H1 (cell line): Measurements from ENCODE around the gene SV2B. TPM values are rescaled to one million over a fixed set of nuclear protein-coding genes. Genes with fewer than 3 reads are reported as not detected.

ENCODE experiments used
- CTCF ChIA-PET: fragments of 300-600 bp; sonication (Branson Sonifier 250); formaldehyde crosslinking; loops from one replicate; lab custom pipeline; 2021; ENCODE audit not compliant: partially characterized antibody; lab: Charles Lee
- POLR2A ChIA-PET: fragments of 300-600 bp; sonication (Branson Sonifier 250); formaldehyde crosslinking; loops from one replicate; lab custom pipeline; 2021; ENCODE audit warnings: inconsistent platforms; ENCODE audit not compliant: partially characterized antibody; lab: Charles Lee
- DNase-seq, 2 experiments: peaks; one replicate each; pipeline versions ENCODE4 v3.0.0 to v3.0.0-alpha.2; 2010 to 2022; ENCODE audit warnings: low spot score in 2 of 2, low read depth in 1 of 2, mixed read lengths in 1 of 2
- FAIRE-seq: peaks from 2 replicates; lab custom pipeline; 2011; peaks lifted over from hg19 to GRCh38; lab: Jason Lieb, UNC
- H2AFZ ChIP-seq: 2 replicates; pipeline ENCODE4 v1.8.1; 2012; ENCODE audit warnings: low read length, inconsistent platforms
- H2AK5ac ChIP-seq: 2 replicates; pipeline ENCODE4 v1.6.1; 2013; ENCODE audit warnings: low read depth, low read length
- H2BK120ac ChIP-seq: replicated peaks from 2 replicates; pipeline ENCODE3; 2013; ENCODE audit warnings: low read depth, low read length, inconsistent platforms
- H2BK12ac ChIP-seq: 2 replicates; pipeline ENCODE4 v1.6.1; 2013; ENCODE audit warnings: low read depth, low read length
- H2BK15ac ChIP-seq: 2 replicates; pipeline ENCODE4 v1.6.1; 2013; ENCODE audit warnings: low read length
- H2BK20ac ChIP-seq: 2 replicates; pipeline ENCODE4 v1.6.1; 2013; ENCODE audit warnings: low read length
- H2BK5ac ChIP-seq: 2 replicates; pipeline ENCODE4 v1.6.1; 2013; ENCODE audit warnings: low read depth, low read length
- H3K14ac ChIP-seq: 2 replicates; pipeline ENCODE4 v1.6.1; 2013; ENCODE audit warnings: inconsistent platforms; ENCODE audit not compliant: insufficient read length
- H3K18ac ChIP-seq: 2 replicates; pipeline ENCODE4 v1.6.1; 2013; ENCODE audit warnings: low read length; ENCODE audit errors: extremely low read depth
- H3K23ac ChIP-seq: 2 replicates; pipeline ENCODE4 v1.6.1; 2013; ENCODE audit warnings: inconsistent platforms; ENCODE audit not compliant: insufficient read length
- H3K23me2 ChIP-seq: 2 replicates; pipeline ENCODE4 v1.6.1; 2013; ENCODE audit warnings: low read depth, low read length
- H3K27ac ChIP-seq: 2 replicates; pipeline ENCODE4 v1.6.1; 2011; ENCODE audit warnings: low read depth, low read length, inconsistent platforms
- H3K27me3 ChIP-seq, 4 experiments: replicated peaks in 1 of 4; 1 replicate in 1 of 4; 2 replicates in 3 of 4; pipeline versions ENCODE4 v1.6.1 to v1.8.1; 2011 to 2013; ENCODE audit warnings: low read length in 3 of 4, mild to moderate bottlenecking in 3 of 4, inconsistent platforms in 2 of 4, mixed read lengths in 2 of 4, moderate library complexity in 1 of 4; ENCODE audit not compliant: control insufficient read depth in 3 of 4, insufficient read depth in 3 of 4; ENCODE audit errors: extremely low read depth in 1 of 4
- H3K36me3 ChIP-seq, 4 experiments: 2 replicates each; pipeline versions ENCODE4 v1.6.1 to v1.8.1; 2011 to 2013; ENCODE audit warnings: mild to moderate bottlenecking in 4 of 4, low read length in 3 of 4, moderate library complexity in 2 of 4, control low read depth in 1 of 4, inconsistent platforms in 1 of 4; ENCODE audit not compliant: insufficient read depth in 4 of 4, control insufficient read depth in 2 of 4
- H3K4ac ChIP-seq: replicated peaks from 2 replicates; pipeline ENCODE3; 2013; ENCODE audit warnings: low read length, low read depth, mixed read lengths, inconsistent platforms; ENCODE audit not compliant: insufficient read length
- H3K4me1 ChIP-seq, 4 experiments: replicated peaks in 1 of 4; 1 replicate in 1 of 4; 2 replicates in 3 of 4; pipeline versions ENCODE4 v1.6.1 to v1.8.1; 2011 to 2013; ENCODE audit warnings: low read length in 3 of 4, inconsistent platforms in 2 of 4, mixed read lengths in 1 of 4; ENCODE audit not compliant: insufficient read depth in 4 of 4, control insufficient read depth in 3 of 4
- H3K4me2 ChIP-seq, 2 experiments: 2 replicates each; pipeline versions ENCODE4 v1.6.1 to v1.8.1; 2011 to 2013; ENCODE audit warnings: low read depth in 2 of 2, low read length in 2 of 2, control low read depth in 1 of 2, inconsistent platforms in 1 of 2, mild to moderate bottlenecking in 1 of 2; ENCODE audit not compliant: insufficient read depth in 1 of 2
- H3K4me3 ChIP-seq, 4 experiments: fragments of 200-600, 300-600 bp in 1 of 4; sonication (generic), shearing (Covaris generic), sonication (Bioruptor Twin) in 1 of 4; 2 replicates each; pipeline versions ENCODE4 v1.5.1 to v1.8.1; 2011 to 2016; ENCODE audit warnings: low read length in 4 of 4, low read depth in 3 of 4, control low read depth in 2 of 4, inconsistent platforms in 2 of 4, mild to moderate bottlenecking in 2 of 4, mixed read lengths in 1 of 4, moderate library complexity in 1 of 4; ENCODE audit not compliant: insufficient read depth in 2 of 4; ENCODE audit errors: extremely low read depth in 1 of 4
- H3K56ac ChIP-seq: replicated peaks from 2 replicates; pipeline ENCODE3; 2013; ENCODE audit warnings: low read depth, mild to moderate bottlenecking, mixed read lengths, low read length, inconsistent platforms; ENCODE audit not compliant: insufficient read length
- H3K79me1 ChIP-seq: 2 replicates; pipeline ENCODE4 v1.6.1; 2013; ENCODE audit warnings: low read depth, low read length, control low read depth
- H3K79me2 ChIP-seq, 2 experiments: 2 replicates each; pipeline versions ENCODE4 v1.6.1 to v1.8.1; 2012 to 2013; ENCODE audit warnings: low read length in 2 of 2, mild to moderate bottlenecking in 2 of 2, inconsistent platforms in 1 of 2; ENCODE audit not compliant: insufficient read depth in 2 of 2, control insufficient read depth in 1 of 2
- H3K9ac ChIP-seq, 4 experiments: replicated peaks in 1 of 4; 1 replicate in 1 of 4; 2 replicates in 3 of 4; pipeline versions ENCODE4 v1.6.1 to v1.8.1; 2011 to 2013; ENCODE audit warnings: low read depth in 3 of 4, low read length in 3 of 4, control low read depth in 2 of 4, mild to moderate bottlenecking in 2 of 4, moderate library complexity in 2 of 4, inconsistent platforms in 1 of 4; ENCODE audit errors: extremely low read depth in 1 of 4
- H3K9me3 ChIP-seq, 2 experiments: 2 replicates each; pipeline versions ENCODE4 v1.6.1 to v1.8.1; 2012 to 2013; ENCODE audit warnings: mild to moderate bottlenecking in 2 of 2, moderate library complexity in 2 of 2, control low read depth in 1 of 2, inconsistent platforms in 1 of 2, low read depth in 1 of 2, low read length in 1 of 2, mixed read lengths in 1 of 2; ENCODE audit not compliant: insufficient read depth in 2 of 2
- H4K20me1 ChIP-seq, 2 experiments: replicated peaks in 1 of 2; 2 replicates each; pipeline versions ENCODE3 to v1.8.1; 2011 to 2013; ENCODE audit warnings: inconsistent platforms in 2 of 2, low read length in 2 of 2, mild to moderate bottlenecking in 1 of 2; ENCODE audit not compliant: insufficient read depth in 2 of 2, control insufficient read depth in 1 of 2
- H4K5ac ChIP-seq: 2 replicates; pipeline ENCODE4 v1.6.1; 2013; ENCODE audit warnings: low read length, low read depth, mixed read lengths, inconsistent platforms; ENCODE audit not compliant: insufficient read length
- H4K8ac ChIP-seq: 2 replicates; pipeline ENCODE4 v1.8.0; 2013; ENCODE audit warnings: mild to moderate bottlenecking, moderate library complexity, low read length, inconsistent platforms; ENCODE audit not compliant: insufficient read depth; ENCODE audit errors: extremely low read depth
- H4K91ac ChIP-seq: replicated peaks from 2 replicates; pipeline ENCODE3; 2013; ENCODE audit warnings: low read length, mixed read lengths, inconsistent platforms; ENCODE audit not compliant: insufficient read length
- EZH2 ChIP-seq: fragments of 200-600 bp; sonication (generic); IDR thresholded peaks from 2 replicates; pipeline ENCODE4 v1.7.1; 2012; ENCODE audit warnings: low read depth, mild to moderate bottlenecking, moderate library complexity, low read length, inconsistent platforms; ENCODE audit not compliant: severe bottlenecking
- SUZ12 ChIP-seq: fragments of 200-600 bp; sonication (generic); IDR thresholded peaks from 2 replicates; pipeline ENCODE4 v1.6.1; 2012; ENCODE audit warnings: mild to moderate bottlenecking, inconsistent platforms, low read length, moderate library complexity, mixed read lengths
- TBP ChIP-seq: IDR thresholded peaks from 2 replicates; pipeline ENCODE4 v1.6.1; 2011; ENCODE audit warnings: low read depth, low read length, improper control_type of control experiment
- WGBS, 2 experiments: shearing (Covaris generic) in 1 of 2; methylation state at CpG; one replicate each; pipeline versions ENCODE4 v1.1.6 to v1.1.7; 2013 to 2015; ENCODE audit warnings: low lambda C conversion rate in 2 of 2, mixed read lengths in 2 of 2, inconsistent platforms in 1 of 2, low coverage in 1 of 2, missing lambda C conversion rate in 1 of 2; ENCODE audit not compliant: insufficient replicate concordance in 2 of 2, insufficient coverage in 1 of 2, insufficient read length in 1 of 2; ENCODE audit errors: extremely low coverage in 1 of 2, missing lambda C conversion rate in 1 of 2; 5-methylcytosine and 5-hydroxymethylcytosine counted together
- polyA plus RNA-seq, 7 experiments: library from polyadenylated mRNA; depleted of rRNA in 3 of 7; stranded (reverse) in 5 of 7; unstranded in 2 of 7; fragments of >200 nt in 5 of 7; fragments of 200-250 nt in 2 of 7; gene quantifications; 1 replicate in 5 of 7; 2 replicates in 1 of 7; 4 replicates in 1 of 7; pipeline versions ENCODE4 v1.2.1 to v1.2.3, GENCODE V29; 2011 to 2013; ENCODE audit warnings: missing spikeins in 2 of 7, mixed read lengths in 2 of 7
- total RNA-seq: library from RNA; stranded (reverse); fragmentation: NEBNext Ultra II Directional; extraction: Animal tissue kit (Norgen Biotek cat#: 25700); gene quantifications from 2 replicates; pipeline ENCODE4 v1.2.1, GENCODE V29; 2021

The SV2B gene
- total and polyA plus RNA-seq, 2 of the 8 experiments (the other 6 are each of a cell fraction or from before 2014, with no cell fraction given) = 0.09 to 0.20 TPM

DNA sequence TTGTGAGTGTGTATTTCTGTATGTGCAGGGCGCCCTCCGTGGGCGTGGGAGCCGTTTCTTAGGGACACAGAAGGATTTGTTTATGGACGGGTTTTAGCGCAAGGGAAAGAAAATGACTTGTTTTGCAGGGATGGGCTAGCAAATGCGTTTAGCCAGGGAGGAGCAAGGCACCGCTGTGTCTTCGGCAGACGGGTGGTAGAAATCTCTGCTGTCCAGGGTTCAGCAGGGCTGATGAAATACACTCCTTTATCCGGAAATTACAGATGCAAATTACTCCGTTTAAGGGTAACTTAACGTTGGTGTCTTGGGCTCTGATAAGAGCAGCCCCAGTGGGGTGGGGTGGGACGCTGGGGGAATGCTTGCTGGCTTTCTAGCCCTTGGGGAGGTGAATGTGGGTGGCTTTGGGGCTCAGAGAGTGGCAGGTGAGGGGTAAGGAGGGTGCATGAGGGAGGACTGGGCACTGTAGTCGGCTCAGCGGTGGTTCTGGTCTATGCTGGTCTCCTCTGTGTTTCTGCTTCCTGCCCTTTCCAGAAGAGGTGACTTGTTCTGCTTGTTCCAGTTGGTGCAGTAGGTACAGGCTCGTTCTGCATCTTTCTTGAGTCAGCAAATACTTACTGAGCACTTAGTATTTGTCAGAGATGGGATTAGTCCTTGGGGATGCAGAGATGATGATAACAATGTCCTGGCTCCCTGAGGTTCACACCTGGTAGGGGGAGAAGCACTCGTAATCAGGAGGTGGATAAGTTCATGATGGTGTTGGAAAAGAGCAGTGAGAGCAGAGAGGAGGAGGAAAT lies 954 bp downstream of the SV2B start:
- 0 out of 2 replicates have a peak overlapping the region, but pooled peaks have one; percentile 2 for H2AK5ac ChIP-seq
- H4K8ac ChIP-seq = no peak overlapping the region
- H2BK5ac ChIP-seq = no peak overlapping the region; the same call in 1 of the 2 replicates
- 40% methylated on average over 18 of the region's 18 CpGs; no CpG with 5 or more reads in 1 of the 2 experiments for WGBS, 2 experiments
- peak in 1 of 2 experiments; percentile 50 for DNase-seq
- H3K23ac ChIP-seq = no peak overlapping the region
- peak; percentile 23 for TF ChIP-seq EZH2
- TF ChIP-seq TBP = no peak
- TF ChIP-seq SUZ12 = peak; percentile 31; the same call in 1 of the 2 replicates
- TF ChIP-seq, all 59 proteins: peak for 2
- H3K14ac ChIP-seq = no peak overlapping the region
- FAIRE-seq = no peak
- H4K91ac ChIP-seq = no peak overlapping the region
- peak overlapping the region; percentile 92 for H2BK12ac ChIP-seq
- no peak overlapping the region for H3K4ac ChIP-seq
- H2BK15ac ChIP-seq = peak overlapping the region; percentile 8; the same call in 1 of the 2 replicates
- ChIA-PET POLR2A (interaction anchor here (1.3 to 1.4 kb wide), 2 partner anchors 8 to 27 kb away, joined by 4 to 7 read pairs; no protein-coding TSS in a partner anchor), CTCF (interaction anchor here (0.7 to 2.4 kb wide), 3 partner anchors 10 to 125 kb away, joined by 3 to 7 read pairs (median 5); no protein-coding TSS in a partner anchor)
- H3K23me2 ChIP-seq = peaks cover 10% of the 10 kb centered on the region; the same call in 1 of the 2 replicates
- no peak overlapping the region for H3K18ac ChIP-seq
- H3K4me1 ChIP-seq = peaks cover 0 to 5% (median 1%) of the 10 kb centered on the region in 4 experiments; a peak in 5 of 7 replicates
- no peaks in the 10 kb centered on the region for H3K79me1 ChIP-seq
- no peak overlapping the region for H3K27ac ChIP-seq
- no peak overlapping the region for H2BK20ac ChIP-seq
- H3K36me3 ChIP-seq = no peaks in the 10 kb centered on the region; a peak in 1 of 8 replicates
- peaks cover 21 to 45% (median 41%) of the 10 kb centered on the region in 4 experiments for H3K27me3 ChIP-seq
- no peak overlapping the region for H3K56ac ChIP-seq
- H3K79me2 ChIP-seq = no peaks in the 10 kb centered on the region
- peak overlapping the region; percentile 37 to 64 (median 54); a peak in 7 of 8 replicates for H3K4me3 ChIP-seq
- H2AFZ ChIP-seq = 0 out of 2 replicates have a peak overlapping the region, but pooled peaks have one; percentile 54
- peaks cover 0 to 2% of the 10 kb centered on the region in 2 experiments; a peak in 1 of 4 replicates for H3K9me3 ChIP-seq
- no peaks in the 10 kb centered on the region for H4K20me1 ChIP-seq
- H3K4me2 ChIP-seq = peak overlapping the region; percentile 83 to 88
- peak overlapping the region in 1 of 4 experiments; percentile 12; a peak in 1 of 7 replicates for H3K9ac ChIP-seq
- no peak overlapping the region for H4K5ac ChIP-seq
- no peak overlapping the region for H2BK120ac ChIP-seq
